Keratinocyte (primary cell): ENCODE results near the gene KLHL29.

Experiments
- CTCF ChIP-seq, 3 experiments: IDR thresholded peaks in 1 of 3; conservative IDR thresholded peaks in 1 of 3; optimal IDR thresholded peaks in 1 of 3; 2 replicates in 2 of 3; 3 replicates in 1 of 3; pipeline versions ENCODE3 to v1.5.1; 2011; ENCODE audit warnings: low read length in 3 of 3, mild to moderate bottlenecking in 3 of 3, moderate library complexity in 2 of 3, control low read depth in 1 of 3, inconsistent platforms in 1 of 3; ENCODE audit not compliant: insufficient read depth in 2 of 3; ENCODE audit errors: extremely low read depth in 1 of 3
- EZH2 ChIP-seq: IDR thresholded peaks from one replicate; pipeline ENCODE4 v1.6.1; 2012; ENCODE audit warnings: inconsistent platforms, mild to moderate bottlenecking, low read length, moderate library complexity

GRCh38 chr2:23584054-23584745 is 199.2 kb downstream of the KLHL29 start:
- no peak for TF ChIP-seq CTCF (optimal IDR thresholded peaks at IDR 0.05 in 1 of 3, IDR thresholded peaks at IDR 0.05 in 1 of 3, conservative IDR thresholded peaks at IDR 0.05 in 1 of 3; ENCODE audit: extremely low read depth in 1 of 3, insufficient read depth in 2 of 3, low read length in 3 of 3)
- no peak for TF ChIP-seq EZH2
